Measurements from ENCODE around the gene MDK.

GRCh38 chr11:46367244-46367915 lies 14.1 kb upstream of the MDK start:
- peak; percentile 77 to 93 for TF ChIP-seq CTCF (IDR thresholded peaks at IDR 0.05; ENCODE audit: extremely low read depth in 1 of 2, insufficient read depth in 1 of 2, low read depth in 1 of 2, low read length in 2 of 2)
- TF ChIP-seq EZH2 (IDR thresholded peaks at IDR 0.05; ENCODE audit: borderline replicate concordance, low read depth, low read length, severe bottlenecking): no peak
- no peak for TF ChIP-seq POLR2AphosphoS5 (IDR thresholded peaks at IDR 0.05; ENCODE audit: insufficient read depth, low read depth, low read length)
